Measurements from ENCODE around the gene PPP1R27. TPM values are rescaled to one million over a fixed set of nuclear protein-coding genes. Genes with fewer than 3 reads are reported as not detected.

The PPP1R27 gene
- total RNA-seq, 2 donors from 2014 or later: not detected

GRCh38 chr17:81831563-81831956 lies 3.3 kb downstream of the PPP1R27 start:
- intact Hi-C loops (cut with DNase I): no loop called here
- Histone ChIP-seq H3K4me3 (no peak overlapping the region), H3K27me3 (no peaks in the 10 kb centered on the region), H3K9ac (ENCODE audit: low read depth in 2 of 2, low read length in 2 of 2) (peak overlapping the region; percentile 12 to 62), H3K27ac (no peak overlapping the region), H3K36me3 (no peaks in the 10 kb centered on the region), H3K4me1 (peaks cover 4% of the 10 kb centered on the region), H3K9me3 (no peaks in the 10 kb centered on the region)
- TF ChIP-seq CTCF (IDR thresholded peaks at IDR 0.05): no peak
- no peak for DNase-seq

GRCh38 chr17:81829858-81830257 lies 5.0 kb downstream of the PPP1R27 start:
- intact Hi-C loops (cut with DNase I): no loop called here
- Histone ChIP-seq H3K36me3 (no peaks in the 10 kb centered on the region), H3K9me3 (no peaks in the 10 kb centered on the region), H3K27ac (no peak overlapping the region), H3K4me1 (peaks cover 4% of the 10 kb centered on the region), H3K9ac (ENCODE audit: low read depth in 2 of 2, low read length in 2 of 2) (no peak overlapping the region), H3K27me3 (no peaks in the 10 kb centered on the region), H3K4me3 (no peak overlapping the region)
- no peak for TF ChIP-seq CTCF (IDR thresholded peaks at IDR 0.05)
- DNase-seq: no peak

GRCh38 chr17:81828656-81829055 lies 6.2 kb downstream of the PPP1R27 start:
- H3K4me3 ChIP-seq: no peak overlapping the region
- intact Hi-C loops (cut with DNase I): no loop called here
- no peaks in the 10 kb centered on the region for H3K9me3 ChIP-seq
- no peak for TF ChIP-seq CTCF (IDR thresholded peaks at IDR 0.05)
- H3K9ac ChIP-seq (ENCODE audit: low read depth in 2 of 2, low read length in 2 of 2): no peak overlapping the region
- no peaks in the 10 kb centered on the region for H3K36me3 ChIP-seq
- H3K27ac ChIP-seq: no peak overlapping the region
- H3K27me3 ChIP-seq: no peaks in the 10 kb centered on the region
- no peak for DNase-seq
- peaks cover 4% of the 10 kb centered on the region for H3K4me1 ChIP-seq

- Histone ChIP-seq H3K4me3 (no peak overlapping the region), H3K4me1 (peaks cover 14% of the 10 kb centered on the region), H3K27me3 (no peaks in the 10 kb centered on the region), H3K9ac (ENCODE audit: low read depth in 2 of 2, low read length in 2 of 2) (peak overlapping the region; percentile 4 to 12), H3K9me3 (no peaks in the 10 kb centered on the region), H3K27ac (no peak overlapping the region), H3K36me3 (no peaks in the 10 kb centered on the region)
- no peak for DNase-seq
- intact Hi-C loops (cut with DNase I): no loop called here
- no peak for TF ChIP-seq CTCF (IDR thresholded peaks at IDR 0.05)
Observed at GRCh38 chr17:81825841-81826466, 8.9 kb downstream of the PPP1R27 start.

- peaks cover 14% of the 10 kb centered on the region for H3K4me1 ChIP-seq
Observed at GRCh38 chr17:81824595-81824994, 10.3 kb downstream of the PPP1R27 start.

More at GRCh38 chr17:81824595-81824994, 10.3 kb downstream of the PPP1R27 start:
- no peak for DNase-seq
- no peaks in the 10 kb centered on the region for H3K27me3 ChIP-seq
- intact Hi-C loops (cut with DNase I): no loop called here
- H3K27ac ChIP-seq: no peak overlapping the region
- H3K9ac ChIP-seq (ENCODE audit: low read depth in 2 of 2, low read length in 2 of 2): no peak overlapping the region
- H3K9me3 ChIP-seq: no peaks in the 10 kb centered on the region
- TF ChIP-seq CTCF (IDR thresholded peaks at IDR 0.05): no peak
- H3K4me3 ChIP-seq: no peak overlapping the region
- no peaks in the 10 kb centered on the region for H3K36me3 ChIP-seq

Measured in colonic mucosa (tissue), 4 donors.